ENCODE measurements around the gene FAM193B.

DNA sequence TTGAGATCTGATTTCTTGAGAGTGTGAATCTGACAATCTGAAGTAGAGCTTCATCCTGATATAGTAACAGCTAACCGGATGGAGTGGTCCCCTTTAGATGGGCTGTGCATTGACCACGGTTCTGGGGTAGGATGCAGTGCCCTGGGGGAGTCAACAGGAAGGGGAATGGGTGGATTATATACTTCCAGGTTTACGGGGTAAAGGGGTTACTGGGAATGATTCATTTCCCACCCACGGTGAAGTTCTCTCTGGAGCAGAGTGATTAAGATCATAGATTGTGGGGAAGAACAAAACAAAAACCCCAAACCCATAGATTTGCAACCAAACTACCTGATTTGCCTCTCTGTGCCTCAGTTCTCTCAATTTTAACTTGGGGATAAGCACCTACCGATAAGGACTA is 44.1 kb upstream of the FAM193B start:
- no peak for TF ChIP-seq POLR2A (IDR thresholded peaks at IDR 0.05)
- TF ChIP-seq, protein P1, sequence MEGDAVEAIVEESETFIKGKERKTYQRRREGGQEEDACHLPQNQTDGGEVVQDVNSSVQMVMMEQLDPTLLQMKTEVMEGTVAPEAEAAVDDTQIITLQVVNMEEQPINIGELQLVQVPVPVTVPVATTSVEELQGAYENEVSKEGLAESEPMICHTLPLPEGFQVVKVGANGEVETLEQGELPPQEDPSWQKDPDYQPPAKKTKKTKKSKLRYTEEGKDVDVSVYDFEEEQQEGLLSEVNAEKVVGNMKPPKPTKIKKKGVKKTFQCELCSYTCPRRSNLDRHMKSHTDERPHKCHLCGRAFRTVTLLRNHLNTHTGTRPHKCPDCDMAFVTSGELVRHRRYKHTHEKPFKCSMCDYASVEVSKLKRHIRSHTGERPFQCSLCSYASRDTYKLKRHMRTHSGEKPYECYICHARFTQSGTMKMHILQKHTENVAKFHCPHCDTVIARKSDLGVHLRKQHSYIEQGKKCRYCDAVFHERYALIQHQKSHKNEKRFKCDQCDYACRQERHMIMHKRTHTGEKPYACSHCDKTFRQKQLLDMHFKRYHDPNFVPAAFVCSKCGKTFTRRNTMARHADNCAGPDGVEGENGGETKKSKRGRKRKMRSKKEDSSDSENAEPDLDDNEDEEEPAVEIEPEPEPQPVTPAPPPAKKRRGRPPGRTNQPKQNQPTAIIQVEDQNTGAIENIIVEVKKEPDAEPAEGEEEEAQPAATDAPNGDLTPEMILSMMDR (IDR thresholded peaks at IDR 0.05), result no peak

Data from uterus (tissue), 2 donors.